ENCODE measurements around the gene SLC29A2.

SLC29A2 gene

GRCh38 chr11:66333896-66334604 is 37.5 kb downstream of the SLC29A2 start:
- Histone ChIP-seq H3K9me3 (ENCODE audit: control insufficient read depth, low read length) (no peaks in the 10 kb centered on the region), H3K4me3 (ENCODE audit: low read length) (no peak overlapping the region), H3K4me1 (ENCODE audit: control insufficient read depth, insufficient read depth, low read length) (peaks cover 21% of the 10 kb centered on the region), H3K27me3 (ENCODE audit: control insufficient read depth, insufficient read depth, low read length) (no peaks in the 10 kb centered on the region), H3K36me3 (ENCODE audit: control insufficient read depth, insufficient read depth, low read length) (no peaks in the 10 kb centered on the region), H3K9ac (ENCODE audit: low read length) (no peak overlapping the region)

- H3K36me3 ChIP-seq (ENCODE audit: control insufficient read depth, insufficient read depth, low read length), result no peaks in the 10 kb centered on the region
- H3K9me3 ChIP-seq (ENCODE audit: control insufficient read depth, low read length), result no peaks in the 10 kb centered on the region
- H3K9ac ChIP-seq (ENCODE audit: low read length), result no peak overlapping the region
Observed at GRCh38 chr11:66333220-66333877, 38.2 kb downstream of the SLC29A2 start.

GRCh38 chr11:66332371-66333219 is 39.0 kb downstream of the SLC29A2 start:
- Histone ChIP-seq H3K36me3 (ENCODE audit: control insufficient read depth, insufficient read depth, low read length) (no peaks in the 10 kb centered on the region), H3K27me3 (ENCODE audit: control insufficient read depth, insufficient read depth, low read length) (no peaks in the 10 kb centered on the region), H3K4me3 (ENCODE audit: low read length) (no peak overlapping the region), H3K9me3 (ENCODE audit: control insufficient read depth, low read length) (no peaks in the 10 kb centered on the region), H3K9ac (ENCODE audit: low read length) (no peak overlapping the region), H3K4me1 (ENCODE audit: control insufficient read depth, insufficient read depth, low read length) (peaks cover 34% of the 10 kb centered on the region)

More at GRCh38 chr11:66333220-66333877, 38.2 kb downstream of the SLC29A2 start:
- Histone ChIP-seq H3K27me3 (ENCODE audit: control insufficient read depth, insufficient read depth, low read length) (no peaks in the 10 kb centered on the region), H3K4me1 (ENCODE audit: control insufficient read depth, insufficient read depth, low read length) (peaks cover 27% of the 10 kb centered on the region), H3K4me3 (ENCODE audit: low read length) (no peak overlapping the region)

GRCh38 chr11:66331542-66332370 is 39.8 kb downstream of the SLC29A2 start:
- Histone ChIP-seq H3K27me3 (ENCODE audit: control insufficient read depth, insufficient read depth, low read length) (no peaks in the 10 kb centered on the region), H3K36me3 (ENCODE audit: control insufficient read depth, insufficient read depth, low read length) (no peaks in the 10 kb centered on the region), H3K9ac (ENCODE audit: low read length) (no peak overlapping the region), H3K9me3 (ENCODE audit: control insufficient read depth, low read length) (no peaks in the 10 kb centered on the region), H3K4me1 (ENCODE audit: control insufficient read depth, insufficient read depth, low read length) (peaks cover 32% of the 10 kb centered on the region), H3K4me3 (ENCODE audit: low read length) (no peak overlapping the region)

- peaks cover 25% of the 10 kb centered on the region for H3K4me1 ChIP-seq (ENCODE audit: control insufficient read depth, insufficient read depth, low read length)
- no peaks in the 10 kb centered on the region for H3K9me3 ChIP-seq (ENCODE audit: control insufficient read depth, low read length)
- no peak overlapping the region for H3K9ac ChIP-seq (ENCODE audit: low read length)
- no peaks in the 10 kb centered on the region for H3K36me3 ChIP-seq (ENCODE audit: control insufficient read depth, insufficient read depth, low read length)
- H3K27me3 ChIP-seq (ENCODE audit: control insufficient read depth, insufficient read depth, low read length), result no peaks in the 10 kb centered on the region
- H3K4me3 ChIP-seq (ENCODE audit: low read length), result no peak overlapping the region
Observed at GRCh38 chr11:66330931-66331330, 40.6 kb downstream of the SLC29A2 start.

GRCh38 chr11:66329165-66329673 is 42.3 kb downstream of the SLC29A2 start:
- H3K27me3 ChIP-seq (ENCODE audit: control insufficient read depth, insufficient read depth, low read length), result no peaks in the 10 kb centered on the region
- peaks cover 15% of the 10 kb centered on the region for H3K4me1 ChIP-seq (ENCODE audit: control insufficient read depth, insufficient read depth, low read length)
- H3K36me3 ChIP-seq (ENCODE audit: control insufficient read depth, insufficient read depth, low read length), result no peaks in the 10 kb centered on the region
- no peak overlapping the region for H3K4me3 ChIP-seq (ENCODE audit: low read length)
- H3K9ac ChIP-seq (ENCODE audit: low read length), result no peak overlapping the region
- H3K9me3 ChIP-seq (ENCODE audit: control insufficient read depth, low read length), result no peaks in the 10 kb centered on the region

- peaks cover 15% of the 10 kb centered on the region for H3K4me1 ChIP-seq (ENCODE audit: control insufficient read depth, insufficient read depth, low read length)
- H3K9ac ChIP-seq (ENCODE audit: low read length), result peak overlapping the region; percentile 37
- H3K4me3 ChIP-seq (ENCODE audit: low read length), result no peak overlapping the region
- no peaks in the 10 kb centered on the region for H3K36me3 ChIP-seq (ENCODE audit: control insufficient read depth, insufficient read depth, low read length)
- H3K27me3 ChIP-seq (ENCODE audit: control insufficient read depth, insufficient read depth, low read length), result no peaks in the 10 kb centered on the region
- no peaks in the 10 kb centered on the region for H3K9me3 ChIP-seq (ENCODE audit: control insufficient read depth, low read length)
Observed at GRCh38 chr11:66328302-66329144, 43.0 kb downstream of the SLC29A2 start.

GRCh38 chr11:66328031-66328301 is 43.6 kb downstream of the SLC29A2 start:
- H3K36me3 ChIP-seq (ENCODE audit: control insufficient read depth, insufficient read depth, low read length), result no peaks in the 10 kb centered on the region
- H3K9ac ChIP-seq (ENCODE audit: low read length), result no peak overlapping the region
- H3K4me1 ChIP-seq (ENCODE audit: control insufficient read depth, insufficient read depth, low read length), result peaks cover 15% of the 10 kb centered on the region
- no peaks in the 10 kb centered on the region for H3K9me3 ChIP-seq (ENCODE audit: control insufficient read depth, low read length)
- no peaks in the 10 kb centered on the region for H3K27me3 ChIP-seq (ENCODE audit: control insufficient read depth, insufficient read depth, low read length)
- H3K4me3 ChIP-seq (ENCODE audit: low read length), result no peak overlapping the region

GRCh38 chr11:66327171-66328030 is 44.2 kb downstream of the SLC29A2 start:
- no peaks in the 10 kb centered on the region for H3K27me3 ChIP-seq (ENCODE audit: control insufficient read depth, insufficient read depth, low read length)
- H3K9ac ChIP-seq (ENCODE audit: low read length), result no peak overlapping the region
- no peaks in the 10 kb centered on the region for H3K9me3 ChIP-seq (ENCODE audit: control insufficient read depth, low read length)
- no peaks in the 10 kb centered on the region for H3K36me3 ChIP-seq (ENCODE audit: control insufficient read depth, insufficient read depth, low read length)
- H3K4me1 ChIP-seq (ENCODE audit: control insufficient read depth, insufficient read depth, low read length), result peaks cover 15% of the 10 kb centered on the region
- no peak overlapping the region for H3K4me3 ChIP-seq (ENCODE audit: low read length)

GRCh38 chr11:66326261-66327111 is 45.1 kb downstream of the SLC29A2 start:
- peaks cover 15% of the 10 kb centered on the region for H3K4me1 ChIP-seq (ENCODE audit: control insufficient read depth, insufficient read depth, low read length)
- H3K27me3 ChIP-seq (ENCODE audit: control insufficient read depth, insufficient read depth, low read length), result no peaks in the 10 kb centered on the region
- no peaks in the 10 kb centered on the region for H3K9me3 ChIP-seq (ENCODE audit: control insufficient read depth, low read length)
- no peak overlapping the region for H3K4me3 ChIP-seq (ENCODE audit: low read length)
- H3K36me3 ChIP-seq (ENCODE audit: control insufficient read depth, insufficient read depth, low read length), result no peaks in the 10 kb centered on the region
- no peak overlapping the region for H3K9ac ChIP-seq (ENCODE audit: low read length)

Data from mucosa of stomach (tissue), 1 donor.